ENCODE measurements around the gene ETFB. TPM values are rescaled to one million over a fixed set of nuclear protein-coding genes. Genes with fewer than 3 reads are reported as not detected.

The ETFB gene
- total RNA-seq, 4 donors from 2014 or later = 52.5 to 79.2 (median 74.5) TPM

- no peak overlapping the region for H3K4me3 ChIP-seq (ENCODE audit: low read depth, poor library complexity, severe bottlenecking)
- no peak for TF ChIP-seq POLR2A (IDR thresholded peaks at IDR 0.05)
- TF ChIP-seq CTCF (IDR thresholded peaks at IDR 0.05) = no peak
- intact Hi-C loops (cut with DNase I; ENCODE audit: low total_unique reads) = no loop called here
- 88 to 100% methylated on average over 4 of the region's 4 CpGs for whole genome bisulfite sequencing, 2 donors
- no peak for DNase-seq (ENCODE audit: low spot score in 2 of 2)
Observed at GRCh38 chr19:51330366-51330765, 35.8 kb downstream of the ETFB start.

- H3K4me3 ChIP-seq (ENCODE audit: low read depth, poor library complexity, severe bottlenecking) = no peak overlapping the region
- no peak for DNase-seq (ENCODE audit: low spot score in 2 of 2)
- WGBS, 2 donors = 83% methylated on average over 5 of the region's 5 CpGs
- intact Hi-C loops (cut with DNase I; ENCODE audit: low total_unique reads) = loop anchor here (10.0 kb wide), 1 partner anchor 85 kb away; the partner anchor contains the start of gene SIGLEC10
- TF ChIP-seq POLR2A (IDR thresholded peaks at IDR 0.05) (no peak), CTCF (IDR thresholded peaks at IDR 0.05) (no peak)
Observed at GRCh38 chr19:51329411-51329810, 36.8 kb downstream of the ETFB start.

- no peak for DNase-seq (ENCODE audit: low spot score in 2 of 2)
- intact Hi-C loops (cut with DNase I; ENCODE audit: low total_unique reads) = loop anchor here (10.0 kb wide), 1 partner anchor 87 kb away; the partner anchor contains the start of gene SIGLEC10
- no peak overlapping the region for H3K4me3 ChIP-seq (ENCODE audit: low read depth, poor library complexity, severe bottlenecking)
- TF ChIP-seq POLR2A (IDR thresholded peaks at IDR 0.05) (no peak), CTCF (IDR thresholded peaks at IDR 0.05) (no peak)
- 4 to 7% methylated on average over 44 to 73 of the region's 75 CpGs for WGBS, 2 donors
Observed at GRCh38 chr19:51327066-51328001, 38.9 kb downstream of the ETFB start.

GRCh38 chr19:51326216-51327065 is 39.7 kb downstream of the ETFB start:
- intact Hi-C loops (cut with DNase I; ENCODE audit: low total_unique reads) = loop anchor here (10.0 kb wide), 1 partner anchor 88 kb away; the partner anchor contains the start of gene SIGLEC10
- H3K4me3 ChIP-seq (ENCODE audit: low read depth, poor library complexity, severe bottlenecking) = no peak overlapping the region
- no peak for DNase-seq (ENCODE audit: low spot score in 2 of 2)
- 13 to 29% methylated on average over 18 to 25 of the region's 36 CpGs for WGBS, 2 donors
- no peak for TF ChIP-seq CTCF (IDR thresholded peaks at IDR 0.05)
- no peak for TF ChIP-seq POLR2A (IDR thresholded peaks at IDR 0.05)

GRCh38 chr19:51325161-51325976 is 40.8 kb downstream of the ETFB start:
- no peak overlapping the region for H3K4me3 ChIP-seq (ENCODE audit: low read depth, poor library complexity, severe bottlenecking)
- TF ChIP-seq CTCF (IDR thresholded peaks at IDR 0.05) (no peak), POLR2A (IDR thresholded peaks at IDR 0.05) (no peak)
- intact Hi-C loops (cut with DNase I; ENCODE audit: low total_unique reads) = loop anchor here (10.0 kb wide), 1 partner anchor 89 kb away; the partner anchor contains the start of gene SIGLEC10
- 71 to 73% methylated on average over 26 of the region's 26 CpGs for WGBS, 2 donors
- DNase-seq (ENCODE audit: low spot score in 2 of 2) = no peak

Data from lower leg skin (tissue), 4 donors.